Measurements from ENCODE around the gene PHLDA2. TPM values are rescaled to one million over a fixed set of nuclear protein-coding genes. Genes with fewer than 3 reads are reported as not detected.

The PHLDA2 gene
- total and polyA plus RNA-seq, 2 experiments from 2014 or later: 11.7 to 66.0 TPM

- H3K27me3 ChIP-seq (replicated peaks; ENCODE audit: insufficient read depth): peaks cover 20% of the 10 kb centered on the region
- peak overlapping the region; percentile 83 for H2AFZ ChIP-seq
- no peak for TF ChIP-seq EZH2phosphoT487 (IDR thresholded peaks at IDR 0.05; ENCODE audit: insufficient read depth, low read depth)
- peak; percentile 82 for TF ChIP-seq EZH2 (IDR thresholded peaks at IDR 0.05; ENCODE audit: insufficient read depth, poor library complexity, severe bottlenecking)
- no peaks in the 10 kb centered on the region for H3K79me2 ChIP-seq (ENCODE audit: insufficient read depth)
- no peaks in the 10 kb centered on the region for H3K36me3 ChIP-seq (ENCODE audit: low read depth)
- peak overlapping the region; percentile 74 for H3K4me3 ChIP-seq
- no peaks in the 10 kb centered on the region for H3K9me2 ChIP-seq (ENCODE audit: insufficient read depth)
- no peaks in the 10 kb centered on the region for H3K9me3 ChIP-seq (ENCODE audit: low read depth)
- H3K27ac ChIP-seq: no peak overlapping the region
- no peaks in the 10 kb centered on the region for H3F3A ChIP-seq (ENCODE audit: insufficient read depth)
- H4K20me1 ChIP-seq (ENCODE audit: insufficient read depth): no peaks in the 10 kb centered on the region
- WGBS, 2 experiments (ENCODE audit: low coverage in 1 of 2, low lambda C conversion rate in 2 of 2, missing lambda C conversion rate in 2 of 2): 2% methylated on average over 56 to 69 of the region's 80 CpGs
- no peak overlapping the region for H3K9ac ChIP-seq
- peak overlapping the region; percentile 68 for H3K4me2 ChIP-seq (ENCODE audit: unreplicated experiment)
- no peaks in the 10 kb centered on the region for H3K4me1 ChIP-seq (ENCODE audit: insufficient read depth)
- peak; percentile 62 for DNase-seq
- in situ Hi-C loops (cut with MboI): loop anchor here (5.0 to 25.0 kb wide), 3 partner anchors 353 to 698 kb away; partner anchors contain the start of genes C11orf21 and TSPAN32
Measured at GRCh38 chr11:2885017-2885677, 44.1 kb downstream of the PHLDA2 start.

GRCh38 chr11:2883979-2884815, 45.0 kb downstream of the PHLDA2 start:
- H3K9ac ChIP-seq: peak overlapping the region; percentile 47
- no peaks in the 10 kb centered on the region for H4K20me1 ChIP-seq (ENCODE audit: insufficient read depth)
- TF ChIP-seq EZH2 (IDR thresholded peaks at IDR 0.05; ENCODE audit: insufficient read depth, poor library complexity, severe bottlenecking) (no peak), EZH2phosphoT487 (IDR thresholded peaks at IDR 0.05; ENCODE audit: insufficient read depth, low read depth) (peak; percentile 54; the same call in 1 of the 2 replicates)
- no peaks in the 10 kb centered on the region for H3K4me1 ChIP-seq (ENCODE audit: insufficient read depth)
- no peaks in the 10 kb centered on the region for H3K9me3 ChIP-seq (ENCODE audit: low read depth)
- in situ Hi-C loops (cut with MboI): loop anchor here (25.0 kb wide), 2 partner anchors 572 to 697 kb away; partner anchors contain the start of genes C11orf21 and TSPAN32
- peak overlapping the region; percentile 55 for H3K4me3 ChIP-seq
- no peaks in the 10 kb centered on the region for H3K79me2 ChIP-seq (ENCODE audit: insufficient read depth)
- H3K9me2 ChIP-seq (ENCODE audit: insufficient read depth): no peaks in the 10 kb centered on the region
- peak overlapping the region; percentile 56 for H3K4me2 ChIP-seq (ENCODE audit: unreplicated experiment)
- H3K36me3 ChIP-seq (ENCODE audit: low read depth): no peaks in the 10 kb centered on the region
- peaks cover 20% of the 10 kb centered on the region for H3K27me3 ChIP-seq (replicated peaks; ENCODE audit: insufficient read depth)
- peak; percentile 30 for DNase-seq
- H3F3A ChIP-seq (ENCODE audit: insufficient read depth): no peaks in the 10 kb centered on the region
- WGBS, 2 experiments (ENCODE audit: low coverage in 1 of 2, low lambda C conversion rate in 2 of 2, missing lambda C conversion rate in 2 of 2): 1 to 2% methylated on average over 50 to 67 of the region's 119 CpGs
- no peak overlapping the region for H3K27ac ChIP-seq
- peak overlapping the region; percentile 74 for H2AFZ ChIP-seq

GRCh38 chr11:2883640-2883978, 45.6 kb downstream of the PHLDA2 start:
- 0 out of 2 replicates have a peak, but pooled peaks have one; percentile 41 for TF ChIP-seq EZH2phosphoT487 (IDR thresholded peaks at IDR 0.05; ENCODE audit: insufficient read depth, low read depth)
- TF ChIP-seq EZH2 (IDR thresholded peaks at IDR 0.05; ENCODE audit: insufficient read depth, poor library complexity, severe bottlenecking): peak; percentile 94
- Histone ChIP-seq H3K9me2 (ENCODE audit: insufficient read depth) (no peaks in the 10 kb centered on the region), H3K4me1 (ENCODE audit: insufficient read depth) (no peaks in the 10 kb centered on the region), H4K20me1 (ENCODE audit: insufficient read depth) (no peaks in the 10 kb centered on the region), H3K4me2 (ENCODE audit: unreplicated experiment) (peak overlapping the region; percentile 56), H3K79me2 (ENCODE audit: insufficient read depth) (no peaks in the 10 kb centered on the region), H3K36me3 (ENCODE audit: low read depth) (no peaks in the 10 kb centered on the region), H3K27me3 (replicated peaks; ENCODE audit: insufficient read depth) (peaks cover 20% of the 10 kb centered on the region), H3K9ac (0 out of 2 replicates have a peak overlapping the region, but pooled peaks have one; percentile 14), H3K9me3 (ENCODE audit: low read depth) (no peaks in the 10 kb centered on the region), H3F3A (ENCODE audit: insufficient read depth) (no peaks in the 10 kb centered on the region), H2AFZ (peak overlapping the region; percentile 68), H3K4me3 (peak overlapping the region; percentile 55), H3K27ac (no peak overlapping the region)
- 5 to 8% methylated on average over 22 to 24 of the region's 24 CpGs for WGBS, 2 experiments (ENCODE audit: low coverage in 1 of 2, low lambda C conversion rate in 2 of 2, missing lambda C conversion rate in 2 of 2)
- DNase-seq: peak; percentile 32
- in situ Hi-C loops (cut with MboI): loop anchor here (25.0 kb wide), 2 partner anchors 571 to 696 kb away; partner anchors contain the start of genes C11orf21 and TSPAN32

GRCh38 chr11:2882396-2883110, 46.7 kb downstream of the PHLDA2 start:
- Histone ChIP-seq H3F3A (ENCODE audit: insufficient read depth) (no peaks in the 10 kb centered on the region), H2AFZ (no peak overlapping the region), H3K9ac (no peak overlapping the region), H3K9me3 (ENCODE audit: low read depth) (no peaks in the 10 kb centered on the region), H4K20me1 (ENCODE audit: insufficient read depth) (no peaks in the 10 kb centered on the region), H3K4me3 (no peak overlapping the region), H3K4me2 (ENCODE audit: unreplicated experiment) (no peak overlapping the region), H3K27ac (no peak overlapping the region), H3K36me3 (ENCODE audit: low read depth) (no peaks in the 10 kb centered on the region), H3K27me3 (replicated peaks; ENCODE audit: insufficient read depth) (peaks cover 20% of the 10 kb centered on the region), H3K79me2 (ENCODE audit: insufficient read depth) (no peaks in the 10 kb centered on the region), H3K4me1 (ENCODE audit: insufficient read depth) (no peaks in the 10 kb centered on the region), H3K9me2 (ENCODE audit: insufficient read depth) (no peaks in the 10 kb centered on the region)
- no peak for TF ChIP-seq EZH2phosphoT487 (IDR thresholded peaks at IDR 0.05; ENCODE audit: insufficient read depth, low read depth)
- TF ChIP-seq EZH2 (IDR thresholded peaks at IDR 0.05; ENCODE audit: insufficient read depth, poor library complexity, severe bottlenecking): no peak
- WGBS, 2 experiments (ENCODE audit: low coverage in 1 of 2, low lambda C conversion rate in 2 of 2, missing lambda C conversion rate in 2 of 2): 85% methylated on average over 11 of the region's 11 CpGs
- DNase-seq: no peak
- in situ Hi-C loops (cut with MboI): loop anchor here (25.0 kb wide), 2 partner anchors 570 to 695 kb away; partner anchors contain the start of genes C11orf21 and TSPAN32
